ENCODE data around the gene CELF5.

- no peak for TF ChIP-seq CREB1 (IDR thresholded peaks at IDR 0.05)
- TF ChIP-seq CREB1 (CRISPR knock-in tag; IDR thresholded peaks at IDR 0.05), result no peak
- TF ChIP-seq ZNF121 (CRISPR knock-in tag; conservative IDR thresholded peaks at IDR 0.05), result no peak
- TF ChIP-seq ZNF717 (CRISPR knock-in tag; IDR thresholded peaks at IDR 0.05), result no peak
- no peak for TF ChIP-seq GATAD2A (IDR thresholded peaks at IDR 0.05)
- no peak for TF ChIP-seq MCM5 (IDR thresholded peaks at IDR 0.05; ENCODE audit: low read depth)
- TF ChIP-seq KDM1A (IDR thresholded peaks at IDR 0.05), result no peak
- TF ChIP-seq RFX7 (CRISPR knock-in tag; IDR thresholded peaks at IDR 0.05), result no peak
- no peak for TF ChIP-seq SIN3A (IDR thresholded peaks at IDR 0.05; ENCODE audit: borderline replicate concordance in 2 of 2, control insufficient read depth in 1 of 2, low read depth in 2 of 2, low read length in 2 of 2)
- no peak for TF ChIP-seq NFYB (IDR thresholded peaks at IDR 0.05; ENCODE audit: extremely low read depth, insufficient read length)
Measured at GRCh38 chr19:3266792-3267514, 42.5 kb downstream of the CELF5 start.

All from K562 (cell line).